ENCODE results near the gene MYD88. TPM values are rescaled to one million over a fixed set of nuclear protein-coding genes. Genes with fewer than 3 reads are reported as not detected.

Gene MYD88
- total RNA-seq, 1 donor from 2014 or later = 31.1 TPM

GRCh38 chr3:38164643-38164951 lies 26.1 kb downstream of the MYD88 start:
- DNase-seq (ENCODE audit: extremely low spot score, unreplicated experiment) = no peak
- TF ChIP-seq CTCF (conservative IDR thresholded peaks at IDR 0.05) = no peak
- Mint-ChIP-seq H3K9me3 (no peaks in the 10 kb centered on the region), H3K36me3 (peaks cover 9% of the 10 kb centered on the region), H3K4me3 (peak overlapping the region; percentile 98), H3K27ac (peak overlapping the region; percentile 100), H3K4me1 (ENCODE audit: unreplicated experiment) (peaks cover 11% of the 10 kb centered on the region), H3K27me3 (no peaks in the 10 kb centered on the region)

GRCh38 chr3:38164952-38165721 lies 26.7 kb downstream of the MYD88 start, which contains the start of gene OXSR1:
Gene OXSR1 (plus strand): TSS chr3:38165537. CDS start chr3:38165877, 340 bp downstream.
- no peaks in the 10 kb centered on the region for H3K27me3 Mint-ChIP-seq
- DNase-seq (ENCODE audit: extremely low spot score, unreplicated experiment) = peak; percentile 96

GRCh38 chr3:38165722-38166387 lies 27.4 kb downstream of the MYD88 start:
- Mint-ChIP-seq H3K36me3 (peaks cover 9% of the 10 kb centered on the region), H3K27me3 (no peaks in the 10 kb centered on the region), H3K9me3 (no peaks in the 10 kb centered on the region), H3K4me1 (ENCODE audit: unreplicated experiment) (peaks cover 17% of the 10 kb centered on the region), H3K27ac (peak overlapping the region; percentile 100), H3K4me3 (peak overlapping the region; percentile 98)
- TF ChIP-seq CTCF (conservative IDR thresholded peaks at IDR 0.05) = no peak
- DNase-seq (ENCODE audit: extremely low spot score, unreplicated experiment) = peak; percentile 78

More at GRCh38 chr3:38164952-38165721, 26.7 kb downstream of the MYD88 start, which contains the start of gene OXSR1:
- peak within 1 kb of the TSS; percentile 100 for H3K27ac Mint-ChIP-seq
- H3K9me3 Mint-ChIP-seq = no peaks in the 10 kb centered on the region
- peaks cover 9% of the 10 kb centered on the region for H3K36me3 Mint-ChIP-seq
- H3K4me3 Mint-ChIP-seq = peak within 1 kb of the TSS; percentile 98
- peaks cover 11% of the 10 kb centered on the region for H3K4me1 Mint-ChIP-seq (ENCODE audit: unreplicated experiment)
- TF ChIP-seq CTCF (conservative IDR thresholded peaks at IDR 0.05) = no peak

- no peak for DNase-seq (ENCODE audit: extremely low spot score, unreplicated experiment)
- peaks cover 9% of the 10 kb centered on the region for H3K36me3 Mint-ChIP-seq
- no peak for TF ChIP-seq CTCF (conservative IDR thresholded peaks at IDR 0.05)
- H3K9me3 Mint-ChIP-seq = no peaks in the 10 kb centered on the region
- peak overlapping the region; percentile 98 for H3K4me3 Mint-ChIP-seq
- no peaks in the 10 kb centered on the region for H3K27me3 Mint-ChIP-seq
- peak overlapping the region; percentile 74 for H3K27ac Mint-ChIP-seq
- H3K4me1 Mint-ChIP-seq (ENCODE audit: unreplicated experiment) = peaks cover 17% of the 10 kb centered on the region
These were observed 29.1 kb downstream of the MYD88 start for GRCh38 chr3:38167591-38167990.

GRCh38 chr3:38168151-38169026 lies 29.9 kb downstream of the MYD88 start:
- Mint-ChIP-seq H3K4me3 (peak overlapping the region; percentile 98), H3K27me3 (no peaks in the 10 kb centered on the region), H3K4me1 (ENCODE audit: unreplicated experiment) (peaks cover 17% of the 10 kb centered on the region), H3K9me3 (no peaks in the 10 kb centered on the region), H3K36me3 (peaks cover 9% of the 10 kb centered on the region), H3K27ac (peak overlapping the region; percentile 74)
- TF ChIP-seq CTCF (conservative IDR thresholded peaks at IDR 0.05) = no peak
- DNase-seq (ENCODE audit: extremely low spot score, unreplicated experiment) = no peak

Data from type B pancreatic cell (in vitro differentiated cells).